A549 treated with AZD9567 at 1 μM for 4 hours (cell line): ENCODE results near the gene CCDC74A. TPM values are rescaled to one million over a fixed set of nuclear protein-coding genes. Genes with fewer than 3 reads are reported as not detected.

ENCODE experiments used
- total RNA-seq: library from RNA; stranded (reverse); fragments of 200-300 nt; extraction: Qiagen RNA extraction; gene quantifications from 5 replicates; pipeline ENCODE4 v1.2.3, GENCODE V29; 2022; ENCODE audit not compliant: insufficient read depth

The CCDC74A gene
- total RNA-seq = 11.9 to 16.0 TPM (median 14.4 TPM) in 5 replicates

DNA sequence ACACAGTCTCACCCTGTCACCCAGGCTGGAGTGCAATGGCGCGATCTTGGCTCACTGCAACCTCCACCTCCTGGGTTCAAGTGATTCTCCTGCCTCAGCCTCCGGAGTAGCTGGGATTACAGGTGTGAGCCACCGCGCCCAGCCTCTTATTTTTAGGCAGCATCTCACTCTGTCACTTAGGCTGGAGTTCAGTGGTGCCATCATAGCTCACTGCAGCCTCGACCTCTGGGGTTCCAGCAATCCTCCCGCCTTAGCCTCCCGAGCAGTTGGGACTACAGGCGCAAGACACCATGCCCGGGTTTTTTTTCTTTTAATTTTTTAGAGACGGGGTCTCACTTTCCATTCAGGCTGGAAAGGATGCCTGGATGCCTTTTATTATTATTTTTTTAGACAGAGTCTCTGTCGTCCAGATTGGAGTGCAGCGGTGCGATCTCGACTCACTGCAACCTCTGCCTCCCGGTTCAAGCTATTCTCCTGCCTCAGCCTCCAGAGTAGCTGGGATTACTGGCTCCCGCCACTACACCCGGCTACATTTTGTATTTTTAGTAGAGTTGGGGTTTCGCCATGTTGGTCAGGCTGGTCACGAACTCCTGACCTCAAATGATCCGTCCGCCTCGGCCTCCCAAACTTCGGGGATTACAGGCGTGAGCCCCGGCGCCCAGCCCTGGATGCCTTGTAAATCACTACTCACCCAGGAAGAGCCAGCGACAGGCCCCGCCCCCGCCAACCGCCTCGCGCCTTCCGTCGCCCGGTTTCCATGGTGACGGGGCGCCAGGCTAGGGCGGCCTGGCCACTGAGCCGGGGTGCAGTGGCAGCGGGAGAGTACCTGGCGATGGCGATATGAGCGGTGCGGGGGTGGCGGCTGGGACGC, at the start of gene CCDC74A:
TSS of gene CCDC74A (plus strand) at position 758 of the 871 bp plus-strand sequence. CDS start at position 841, 83 bp downstream.

DNA sequence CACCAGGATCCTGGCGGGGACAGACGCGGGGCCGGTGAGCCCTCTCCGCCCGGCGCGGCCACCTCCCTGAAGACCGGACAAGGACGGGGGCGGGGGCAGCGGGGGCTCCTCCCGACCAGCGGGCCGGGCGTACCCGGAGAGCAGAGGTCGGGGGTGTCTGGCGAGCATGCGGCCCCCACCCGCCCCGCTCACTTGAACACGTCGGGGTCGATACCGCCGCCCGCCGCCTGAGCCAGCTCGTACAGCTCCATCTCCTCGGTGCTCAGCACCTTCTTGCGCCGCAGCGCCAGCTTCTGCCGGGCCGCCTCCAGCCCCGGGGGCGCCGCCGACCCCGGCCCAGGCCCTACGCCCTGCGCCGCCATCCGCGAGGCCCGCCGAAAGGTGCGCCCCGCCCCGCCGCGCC, 35.7 kb upstream of the CCDC74A start, which contains the start of gene MZT2A:
TSS of gene MZT2A (minus strand) at position 383 of the 403 bp plus-strand sequence. CDS start at position 362, 21 bp downstream.

Other genes starting within 250 kb of the CCDC74A start
- 0.05 TPM in 1 of 5 replicates, not detected in the others for gene RAB6D, start 163.7 kb upstream of the CCDC74A start, total RNA-seq
- 3.5 to 4.8 TPM (median 4.0 TPM) in 5 replicates for gene TUBA3D, start 51.8 kb upstream of the CCDC74A start, total RNA-seq
- gene MZT2A, start 35.5 kb upstream of the CCDC74A start, total RNA-seq = 88.3 to 208 TPM (median 194 TPM) in 5 replicates